Astrocyte of the cerebellum (primary cell): ENCODE data around the gene ATP8A2.
"Not testable (repeated sequence)": the region's sequence is repeated elsewhere in the genome, so short reads cannot be mapped to it uniquely, and the experiment has no call there.

Experiments used
- DNase-seq: peaks from one replicate; pipeline ENCODE4 v3.0.0-alpha.2; 2011; ENCODE audit warnings: low read depth
- H3K4me3 ChIP-seq: 2 replicates; pipeline ENCODE4 v1.5.1; 2011; ENCODE audit warnings: mild to moderate bottlenecking, low read depth, low read length, moderate library complexity
- in situ Hi-C: cut with HindIII; loops from 2 replicates; pipeline ENCODE4 v1.10.0; 2017; ENCODE audit warnings: low sequenced_read_pairs
- TF ChIP-seq, protein P1 (sequence below): IDR thresholded peaks from 2 replicates; pipeline ENCODE4 v1.5.1; 2012; ENCODE audit warnings: low read length, low read depth, moderate library complexity, mild to moderate bottlenecking; ENCODE audit errors: missing control alignments

ATP8A2 gene

DNA sequence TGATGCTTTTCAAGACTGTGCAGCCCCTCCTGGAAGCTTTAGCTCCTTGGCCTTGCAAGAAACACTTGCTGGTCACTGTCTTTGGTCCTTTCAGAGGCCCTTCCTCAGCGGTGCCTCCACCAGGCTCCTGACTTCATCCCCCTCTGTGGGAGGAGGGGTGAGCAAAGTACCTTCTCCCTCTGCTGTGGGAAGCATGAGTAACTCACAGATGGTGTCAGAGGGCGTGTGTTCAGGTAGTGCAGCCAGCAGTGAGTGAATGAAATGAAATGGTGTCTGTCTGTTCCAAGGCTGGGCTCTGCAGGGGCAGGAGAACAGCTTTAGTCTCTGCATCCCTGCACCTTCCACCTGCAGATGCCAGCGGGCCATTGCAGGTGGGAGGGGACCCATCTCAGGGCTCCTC, 577.1 kb downstream of the ATP8A2 start:
- TF ChIP-seq, protein P1, sequence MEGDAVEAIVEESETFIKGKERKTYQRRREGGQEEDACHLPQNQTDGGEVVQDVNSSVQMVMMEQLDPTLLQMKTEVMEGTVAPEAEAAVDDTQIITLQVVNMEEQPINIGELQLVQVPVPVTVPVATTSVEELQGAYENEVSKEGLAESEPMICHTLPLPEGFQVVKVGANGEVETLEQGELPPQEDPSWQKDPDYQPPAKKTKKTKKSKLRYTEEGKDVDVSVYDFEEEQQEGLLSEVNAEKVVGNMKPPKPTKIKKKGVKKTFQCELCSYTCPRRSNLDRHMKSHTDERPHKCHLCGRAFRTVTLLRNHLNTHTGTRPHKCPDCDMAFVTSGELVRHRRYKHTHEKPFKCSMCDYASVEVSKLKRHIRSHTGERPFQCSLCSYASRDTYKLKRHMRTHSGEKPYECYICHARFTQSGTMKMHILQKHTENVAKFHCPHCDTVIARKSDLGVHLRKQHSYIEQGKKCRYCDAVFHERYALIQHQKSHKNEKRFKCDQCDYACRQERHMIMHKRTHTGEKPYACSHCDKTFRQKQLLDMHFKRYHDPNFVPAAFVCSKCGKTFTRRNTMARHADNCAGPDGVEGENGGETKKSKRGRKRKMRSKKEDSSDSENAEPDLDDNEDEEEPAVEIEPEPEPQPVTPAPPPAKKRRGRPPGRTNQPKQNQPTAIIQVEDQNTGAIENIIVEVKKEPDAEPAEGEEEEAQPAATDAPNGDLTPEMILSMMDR, result no peak
- no peak overlapping the region for H3K4me3 ChIP-seq
- in situ Hi-C loops, result loop anchor here (10.0 kb wide), 1 partner anchor 64 kb away; no protein-coding TSS in a partner anchor
- no peak for DNase-seq

DNA sequence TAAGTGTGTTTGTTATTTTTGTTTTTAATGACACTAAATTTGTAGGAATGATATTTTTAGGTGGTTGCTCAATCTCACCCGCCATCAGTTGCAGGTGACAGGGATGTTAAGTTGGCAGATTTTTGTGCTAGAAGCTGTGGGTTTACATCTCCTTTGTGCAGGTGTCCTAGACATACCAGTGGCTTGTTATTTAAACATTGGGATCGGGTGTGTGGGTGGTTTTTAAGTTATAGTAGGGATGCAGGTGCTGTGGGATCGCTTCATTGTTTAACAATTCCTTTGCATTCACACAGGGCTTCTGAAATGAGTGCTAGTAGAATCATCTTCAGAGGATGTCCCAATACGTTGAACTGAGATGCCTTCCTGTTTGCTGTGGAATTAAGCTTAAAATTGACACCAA, 580.1 kb downstream of the ATP8A2 start:
- H3K4me3 ChIP-seq, result no peak overlapping the region
- DNase-seq, result no peak
- in situ Hi-C loops, result no loop called here
- TF ChIP-seq, protein P1, result no peak

DNA sequence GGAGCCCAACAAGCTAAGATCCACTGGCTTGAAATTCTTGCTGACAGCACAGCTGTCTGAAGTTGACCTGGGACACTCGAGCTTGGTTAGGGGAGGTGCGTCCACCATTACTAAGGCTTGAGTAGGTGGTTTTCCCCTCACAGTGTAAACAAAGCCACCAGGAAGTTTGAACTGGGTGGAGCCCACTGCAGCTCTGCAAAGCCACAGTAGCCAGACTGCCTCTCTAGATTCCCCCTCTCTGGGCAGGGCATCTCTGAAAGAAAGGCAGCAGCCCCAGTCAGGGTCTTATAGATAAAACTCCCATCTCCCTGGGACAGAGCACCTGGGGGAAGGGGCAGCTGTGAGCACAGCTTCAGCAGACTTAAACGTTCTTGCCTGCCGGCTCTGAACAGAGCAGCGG, 582.3 kb downstream of the ATP8A2 start:
- in situ Hi-C loops, DNase-seq, H3K4me3 ChIP-seq: not testable (repeated sequence)

DNA sequence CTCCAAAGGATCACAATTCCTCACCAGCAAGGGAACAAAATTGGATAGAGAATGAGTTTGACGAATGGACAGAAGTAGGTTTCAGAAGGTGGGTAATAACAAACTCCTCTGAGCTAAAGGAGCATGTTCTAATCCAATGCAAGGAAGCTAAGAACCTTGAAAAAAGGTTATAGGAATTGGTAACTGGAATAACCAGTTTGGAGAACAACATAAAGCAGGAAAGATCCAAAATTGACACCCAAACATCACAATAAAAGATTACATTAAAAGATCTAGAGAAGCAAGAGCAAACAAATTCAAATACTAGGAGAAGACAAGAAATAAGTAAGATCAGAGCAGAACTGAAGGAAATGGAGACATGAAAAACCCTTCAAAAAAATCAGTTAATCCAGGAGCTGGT, 583.2 kb downstream of the ATP8A2 start:
- in situ Hi-C loops, H3K4me3 ChIP-seq, DNase-seq: not testable (repeated sequence)

DNA sequence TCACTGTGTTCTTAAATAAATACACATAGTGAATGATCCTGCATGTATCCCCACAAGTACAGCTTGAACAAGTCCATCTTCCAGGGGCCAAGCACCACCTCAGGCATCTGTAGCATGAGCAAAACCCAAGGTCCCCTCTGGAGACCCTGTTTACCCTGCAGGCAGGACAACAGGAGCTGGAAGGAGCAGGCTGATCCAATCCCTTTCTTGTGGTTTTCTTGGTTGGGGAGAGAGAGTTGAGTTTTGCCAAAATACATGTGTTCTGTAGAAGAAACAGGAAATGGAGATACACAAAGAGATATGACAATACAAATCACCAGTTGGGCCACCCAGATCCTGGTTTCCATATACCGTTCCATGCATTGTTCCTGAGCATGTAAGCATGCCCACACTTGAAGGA, 587.2 kb downstream of the ATP8A2 start:
- DNase-seq, result no peak
- in situ Hi-C loops, result no loop called here
- no peak overlapping the region for H3K4me3 ChIP-seq
- TF ChIP-seq, protein P1, result no peak

DNA sequence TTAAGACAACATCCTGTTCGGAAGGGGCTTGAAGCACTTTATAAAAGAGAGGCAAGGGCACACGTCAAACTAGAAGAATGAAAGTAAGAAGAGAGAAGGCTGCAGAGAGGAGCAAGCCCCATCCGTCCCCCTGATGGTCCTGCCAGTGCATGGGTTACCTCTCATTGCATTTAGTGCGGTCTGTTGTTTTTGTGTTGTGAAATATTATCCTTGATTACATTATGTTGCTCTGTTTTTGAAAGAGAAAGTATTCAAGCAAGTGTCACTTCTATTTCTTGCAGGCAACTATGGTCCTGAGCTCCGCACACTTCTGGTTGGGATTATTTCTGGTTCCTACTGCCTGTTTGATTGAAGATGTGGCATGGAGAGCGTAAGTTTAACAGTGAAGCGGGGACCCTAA, 589.5 kb downstream of the ATP8A2 start:
- no peak overlapping the region for H3K4me3 ChIP-seq
- in situ Hi-C loops, result no loop called here
- TF ChIP-seq, protein P1, result no peak
- no peak for DNase-seq

DNA sequence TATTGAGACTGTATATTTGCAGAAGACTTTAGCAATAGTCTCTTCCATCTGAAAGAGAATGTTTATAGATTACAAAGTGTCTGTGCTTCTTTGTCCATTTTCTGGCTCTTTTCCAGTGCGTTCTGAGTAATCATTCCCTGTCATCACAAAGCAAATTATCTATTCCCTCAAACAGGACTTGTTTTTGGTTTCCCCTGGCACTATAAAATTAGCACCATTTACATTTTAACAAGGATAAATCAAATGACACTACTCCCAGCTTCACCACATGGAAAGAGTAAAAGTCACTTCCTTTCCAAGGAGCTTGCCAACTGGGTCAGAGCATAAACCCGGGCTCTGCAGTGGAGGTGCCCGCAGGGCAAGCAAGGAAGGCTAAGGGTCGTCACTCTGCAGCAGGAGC, 591.9 kb downstream of the ATP8A2 start:
- H3K4me3 ChIP-seq, result no peak overlapping the region
- in situ Hi-C loops, result no loop called here
- TF ChIP-seq, protein P1, result no peak
- DNase-seq, result no peak

DNA sequence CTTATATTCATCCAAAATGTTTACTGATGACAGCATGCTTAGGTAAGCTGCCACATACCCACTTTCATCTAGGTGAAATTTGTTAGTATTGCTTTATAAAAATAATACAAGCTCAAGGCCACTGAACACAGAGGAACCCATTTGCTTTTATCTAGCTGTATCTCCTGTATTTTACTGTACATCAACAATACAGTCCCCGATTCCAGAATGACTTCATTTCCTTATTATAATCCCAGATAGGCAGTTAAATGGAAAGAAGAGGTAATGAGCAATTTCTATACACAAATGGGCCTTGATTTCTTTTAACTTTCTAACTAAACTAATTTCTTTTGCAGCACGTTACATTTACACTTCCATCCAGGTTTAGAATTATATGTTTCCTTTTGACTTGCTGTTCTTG, 593.8 kb downstream of the ATP8A2 start:
- H3K4me3 ChIP-seq, result no peak overlapping the region
- in situ Hi-C loops, result no loop called here
- no peak for DNase-seq
- TF ChIP-seq, protein P1, result no peak
